Duodenal mucosa (tissue), 2 donors: ENCODE results near the gene ANLN.
"Not testable (repeated sequence)": the region's sequence is repeated elsewhere in the genome, so short reads cannot be mapped to it uniquely, and the experiment has no call there.

Experiments
- H3K27ac ChIP-seq: one replicate; pipeline ENCODE4 v1.7.0; 2013; ENCODE audit warnings: low read depth, low read length
- H3K27me3 ChIP-seq, 2 donors: one replicate each; pipeline ENCODE4 v1.7.0; 2013; ENCODE audit warnings: low read length in 2 of 2, control low read depth in 1 of 2; ENCODE audit not compliant: insufficient read depth in 2 of 2, control insufficient read depth in 1 of 2
- H3K36me3 ChIP-seq, 2 donors: one replicate each; pipeline ENCODE4 v1.7.0; 2013; ENCODE audit warnings: low read length in 2 of 2, control low read depth in 1 of 2; ENCODE audit not compliant: insufficient read depth in 2 of 2, control insufficient read depth in 1 of 2
- H3K4me1 ChIP-seq, 2 donors: one replicate each; pipeline ENCODE4 v1.7.0; 2013; ENCODE audit warnings: low read length in 2 of 2, control low read depth in 1 of 2; ENCODE audit not compliant: insufficient read depth in 2 of 2, control insufficient read depth in 1 of 2
- H3K4me3 ChIP-seq, 2 donors: one replicate each; pipeline ENCODE4 v1.7.0; 2013; ENCODE audit warnings: low read length in 2 of 2, low read depth in 1 of 2
- H3K9ac ChIP-seq, 2 donors: one replicate each; pipeline ENCODE4 v1.7.0; 2013; ENCODE audit warnings: low read length in 2 of 2, low read depth in 1 of 2
- H3K9me3 ChIP-seq, 2 donors: one replicate each; pipeline ENCODE4 v1.7.0; 2013; ENCODE audit warnings: low read length in 2 of 2, control low read depth in 1 of 2; ENCODE audit not compliant: control insufficient read depth in 1 of 2

ANLN gene

DNA sequence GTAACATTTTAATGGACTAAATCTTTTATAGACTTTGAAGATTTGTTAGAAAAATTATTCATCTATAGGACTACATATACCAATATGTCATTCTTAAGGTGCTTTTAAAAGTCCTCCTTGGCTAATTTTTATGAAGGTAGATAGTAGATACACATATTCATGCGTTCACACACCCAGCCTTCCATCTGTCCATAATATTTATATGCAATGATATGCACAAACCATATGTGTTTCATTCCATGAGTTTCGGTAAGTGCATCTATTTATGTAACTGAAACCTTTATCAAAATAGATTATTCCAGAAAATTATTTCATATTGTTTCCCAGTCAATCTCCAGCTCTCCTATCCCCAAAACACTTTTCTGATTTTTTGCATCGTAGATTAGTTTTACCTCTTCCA lies 101.7 kb downstream of the ANLN start:
- Histone ChIP-seq H3K27me3 (no peaks in the 10 kb centered on the region), H3K9me3 (no peaks in the 10 kb centered on the region), H3K27ac (no peak overlapping the region), H3K4me3 (no peak overlapping the region), H3K4me1 (no peaks in the 10 kb centered on the region), H3K9ac (no peak overlapping the region), H3K36me3 (no peaks in the 10 kb centered on the region)

DNA sequence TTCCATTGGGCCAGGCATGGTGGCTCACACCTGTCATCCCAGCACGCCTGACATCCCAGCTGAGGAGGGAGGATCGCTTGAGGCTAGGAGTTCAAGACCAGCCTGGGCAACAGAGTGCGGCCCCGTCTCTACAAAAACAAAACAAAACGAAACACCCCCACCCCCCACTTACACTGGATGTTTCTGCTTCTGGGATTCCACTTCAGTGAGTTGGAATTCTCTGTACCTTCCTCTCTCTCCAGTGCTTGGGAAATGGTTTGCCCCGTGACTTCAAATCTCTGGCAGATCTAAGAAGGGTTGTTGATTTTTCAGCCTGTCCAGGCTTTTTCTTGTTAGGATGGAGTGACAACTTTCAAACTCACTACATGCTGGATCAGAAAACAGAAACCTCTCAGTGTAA lies 106.9 kb downstream of the ANLN start:
- H3K4me3 ChIP-seq, result no peak overlapping the region
- no peak overlapping the region for H3K9ac ChIP-seq
- H3K4me1 ChIP-seq, result no peaks in the 10 kb centered on the region
- no peaks in the 10 kb centered on the region for H3K9me3 ChIP-seq
- H3K27me3 ChIP-seq, result no peaks in the 10 kb centered on the region
- no peaks in the 10 kb centered on the region for H3K36me3 ChIP-seq
- no peak overlapping the region for H3K27ac ChIP-seq

DNA sequence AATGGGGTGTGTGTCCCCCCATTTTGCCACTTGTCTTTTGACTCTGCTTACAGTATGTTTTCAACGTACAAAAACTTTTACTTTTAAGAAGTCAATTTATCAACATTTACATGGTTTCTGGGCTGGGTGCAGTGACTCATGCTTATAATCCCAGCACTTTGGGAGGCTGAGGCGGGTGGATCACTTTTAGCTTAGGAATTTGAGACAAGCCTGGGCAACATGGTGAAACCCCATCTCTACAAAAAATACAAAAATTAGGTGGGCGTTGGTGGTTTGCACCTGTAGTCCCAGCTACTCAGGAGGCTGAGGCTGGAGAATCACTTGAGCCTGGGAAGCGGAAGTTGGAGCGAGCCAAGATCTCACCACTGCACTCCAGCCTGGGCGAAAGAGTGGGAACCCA lies 107.5 kb downstream of the ANLN start:
- H3K9ac ChIP-seq, H3K4me1 ChIP-seq, H3K27ac ChIP-seq, H3K36me3 ChIP-seq, H3K9me3 ChIP-seq, H3K4me3 ChIP-seq, H3K27me3 ChIP-seq: not testable (repeated sequence)

DNA sequence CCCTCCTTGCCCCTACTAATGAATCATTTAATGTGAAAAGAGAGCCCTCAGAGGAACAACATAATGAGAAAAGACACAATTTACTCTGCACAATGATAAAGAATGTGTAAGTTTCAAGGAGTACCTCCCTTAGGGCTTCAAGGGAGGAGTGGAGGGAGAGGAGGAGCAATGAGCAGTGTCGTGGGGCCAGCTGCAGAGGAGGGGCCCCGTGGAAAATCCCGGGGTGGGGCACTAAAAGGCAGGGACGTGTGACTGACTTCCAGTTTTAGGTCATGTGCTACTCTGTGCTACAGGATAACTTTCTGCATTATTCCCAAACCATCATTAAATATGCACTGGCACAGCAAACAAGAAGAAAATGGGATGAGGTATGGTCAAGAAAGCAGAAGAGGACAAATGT lies 108.1 kb downstream of the ANLN start:
- Histone ChIP-seq H3K4me1 (no peaks in the 10 kb centered on the region), H3K4me3 (no peak overlapping the region), H3K9ac (no peak overlapping the region), H3K27me3 (no peaks in the 10 kb centered on the region), H3K9me3 (no peaks in the 10 kb centered on the region), H3K36me3 (no peaks in the 10 kb centered on the region), H3K27ac (no peak overlapping the region)
